T-helper 1 cell (primary cell): ENCODE data around the gene RGS7.
"Not testable (repeated sequence)": the region's sequence is repeated elsewhere in the genome, so short reads cannot be mapped to it uniquely, and the experiment has no call there.

Experiments used
- DNase-seq, 5 donors: peaks; one replicate each; pipeline ENCODE4 v3.0.0-alpha.2; 2012 to 2020

Gene RGS7

GRCh38 chr1:241203817-241204216 is 153.2 kb downstream of the RGS7 start:
- DNase-seq, result no peak

GRCh38 chr1:241202401-241202800 is 154.6 kb downstream of the RGS7 start:
- DNase-seq, result no peak

GRCh38 chr1:241186716-241187115 is 170.3 kb downstream of the RGS7 start:
- no peak for DNase-seq

GRCh38 chr1:241181971-241182370 is 175.0 kb downstream of the RGS7 start:
- DNase-seq, result no peak

GRCh38 chr1:241181471-241181870 is 175.5 kb downstream of the RGS7 start:
- no peak for DNase-seq

- DNase-seq, result no peak
Measured at GRCh38 chr1:241180569-241180968, 176.4 kb downstream of the RGS7 start.

GRCh38 chr1:241177660-241178059 is 179.3 kb downstream of the RGS7 start:
- no peak for DNase-seq

GRCh38 chr1:241172486-241172885 is 184.5 kb downstream of the RGS7 start:
- DNase-seq, result no peak

GRCh38 chr1:241171991-241172390 is 185.0 kb downstream of the RGS7 start:
- DNase-seq, result no peak

- DNase-seq, result no peak
Measured at GRCh38 chr1:241167121-241167630, 189.8 kb downstream of the RGS7 start.

- no peak for DNase-seq
Measured at GRCh38 chr1:241166625-241167024, 190.4 kb downstream of the RGS7 start.

- DNase-seq, result not testable (repeated sequence)
Measured at GRCh38 chr1:241165256-241165655, 191.7 kb downstream of the RGS7 start.

GRCh38 chr1:241163363-241163762 is 193.6 kb downstream of the RGS7 start:
- DNase-seq, result no peak

- DNase-seq, result no peak
Measured at GRCh38 chr1:241161188-241161689, 195.8 kb downstream of the RGS7 start.

- DNase-seq, result no peak
Measured at GRCh38 chr1:241157435-241157834, 199.6 kb downstream of the RGS7 start.

GRCh38 chr1:241156231-241156965 is 200.6 kb downstream of the RGS7 start:
- no peak for DNase-seq

- no peak for DNase-seq
Measured at GRCh38 chr1:241145881-241146280, 211.1 kb downstream of the RGS7 start.

GRCh38 chr1:241143765-241144442 is 213.1 kb downstream of the RGS7 start:
- no peak for DNase-seq

GRCh38 chr1:241142493-241142892 is 214.5 kb downstream of the RGS7 start:
- DNase-seq, result no peak

- DNase-seq, result not testable (repeated sequence)
Measured at GRCh38 chr1:241141646-241142045, 215.4 kb downstream of the RGS7 start.

GRCh38 chr1:241140670-241141069 is 216.3 kb downstream of the RGS7 start:
- no peak for DNase-seq

GRCh38 chr1:241139047-241139446 is 218.0 kb downstream of the RGS7 start:
- DNase-seq, result no peak

- no peak for DNase-seq
Measured at GRCh38 chr1:241138248-241138647, 218.8 kb downstream of the RGS7 start.

- no peak for DNase-seq
Measured at GRCh38 chr1:241136389-241136788, 220.6 kb downstream of the RGS7 start.
